Activated CD8-positive, alpha-beta memory T cell treated with anti-CD3 and anti-CD28 coated beads, Interleukin-2, amount 50 U/mL, for 24 hours (primary cell): ENCODE results near the gene NACAD.
"Not testable (repeated sequence)": the region's sequence is repeated elsewhere in the genome, so short reads cannot be mapped to it uniquely, and the experiment has no call there.

Experiments used
- DNase-seq: peaks from one replicate; pipeline ENCODE4 v3.0.0-alpha.2; 2020; ENCODE audit errors: extremely low read depth

Gene NACAD

DNA sequence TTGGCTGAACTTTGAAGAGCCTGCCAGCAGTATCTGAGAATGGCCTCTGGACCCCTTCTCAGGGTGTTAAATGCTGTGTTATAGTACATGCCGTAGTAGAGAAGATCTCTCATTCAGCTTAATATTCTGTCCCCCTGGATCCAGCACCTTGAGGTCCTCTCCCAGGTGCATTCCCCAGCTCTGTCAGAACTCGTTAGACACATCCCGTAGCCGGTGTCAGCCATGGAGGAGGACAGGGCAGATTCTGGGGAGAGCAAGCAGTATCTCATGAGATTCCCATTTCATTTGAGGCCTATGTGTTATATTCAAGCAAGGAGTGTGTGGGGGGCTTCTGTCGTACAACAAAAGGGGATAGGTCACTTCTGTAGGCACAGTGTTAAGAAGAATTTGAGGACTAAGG, 34.8 kb downstream of the NACAD start:
- DNase-seq = no peak

DNA sequence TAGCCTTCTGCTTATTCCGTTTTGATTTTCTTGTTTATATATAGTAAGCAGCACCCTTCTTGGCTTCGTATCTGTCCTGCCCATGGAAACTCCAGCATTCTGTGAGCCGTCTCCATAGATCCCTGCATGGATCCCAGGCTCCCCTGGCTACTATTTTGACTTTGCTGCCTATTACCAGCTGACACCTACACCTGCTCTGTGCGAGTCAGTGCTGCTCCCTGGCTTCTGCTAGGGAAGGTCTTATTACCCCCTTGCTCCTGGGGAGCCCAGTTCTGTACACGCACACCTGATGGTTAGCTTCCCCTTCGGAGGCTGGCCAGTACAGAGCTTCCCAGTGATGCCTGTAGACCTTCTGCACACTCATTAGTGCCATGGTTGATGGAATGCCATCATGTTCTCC, 35.4 kb downstream of the NACAD start:
- DNase-seq = no peak

DNA sequence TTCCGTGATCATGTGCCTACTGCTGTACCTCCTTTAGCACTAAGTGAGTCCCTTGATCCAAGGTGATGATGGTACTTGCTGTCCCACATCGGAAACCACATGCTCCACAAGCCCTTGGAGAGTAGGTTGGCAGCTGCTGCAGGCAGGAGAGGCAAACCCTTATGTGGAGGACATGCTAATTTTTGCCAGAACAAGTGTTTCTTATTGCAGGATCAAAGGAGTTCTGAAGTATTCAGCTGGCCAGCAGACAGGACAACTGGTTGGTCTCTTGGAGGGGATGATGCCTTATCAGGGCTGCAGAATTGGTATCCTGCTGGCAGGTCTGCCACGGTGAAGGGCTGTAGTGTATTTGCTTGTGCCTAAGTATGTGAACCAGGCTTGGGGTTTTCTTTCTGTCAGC, 36.8 kb downstream of the NACAD start:
- DNase-seq = no peak

- DNase-seq = no peak
Measured at GRCh38 chr7:45050198-45050597, 38.6 kb downstream of the NACAD start.

DNA sequence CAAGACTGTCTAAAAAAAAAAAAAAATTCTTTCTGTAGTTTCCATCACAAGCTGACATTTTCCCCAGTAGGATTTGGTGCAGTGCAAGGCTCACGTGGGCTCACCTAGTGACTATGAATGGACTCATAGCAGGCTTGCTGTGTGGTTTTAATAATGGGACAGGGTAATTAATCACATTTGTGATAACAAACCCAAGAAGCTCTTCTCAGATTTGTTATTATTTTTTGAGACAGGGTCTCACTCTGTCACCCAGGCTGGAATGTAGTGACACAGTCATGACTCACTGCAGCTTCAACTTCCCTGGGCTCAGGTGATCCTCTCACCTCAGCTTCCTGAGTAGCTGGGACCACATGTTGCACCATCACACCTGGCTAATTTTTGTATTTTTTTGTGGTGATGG, 40.0 kb downstream of the NACAD start:
- no peak for DNase-seq

- no peak for DNase-seq
Measured at GRCh38 chr7:45044338-45044737, 44.4 kb downstream of the NACAD start.

DNA sequence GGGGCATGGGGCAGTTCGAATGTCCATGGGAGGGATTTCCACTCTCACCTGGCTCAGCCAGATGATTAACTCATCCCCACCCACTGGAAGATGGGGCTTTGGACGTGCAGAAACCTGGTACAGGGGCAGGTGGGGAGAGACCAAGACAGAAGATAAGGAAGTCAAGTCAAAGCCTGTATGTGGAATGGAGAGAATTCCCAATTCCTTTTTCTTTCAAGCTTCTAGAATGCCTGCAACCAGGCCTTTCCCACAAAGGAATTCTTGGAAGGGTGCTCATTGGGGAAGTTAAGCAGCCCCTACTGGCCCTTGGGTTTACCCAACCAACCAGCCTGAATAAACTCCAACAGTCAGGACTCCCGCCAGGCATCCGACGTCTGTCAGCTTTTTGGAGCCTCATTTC, 49.7 kb downstream of the NACAD start:
- no peak for DNase-seq

DNA sequence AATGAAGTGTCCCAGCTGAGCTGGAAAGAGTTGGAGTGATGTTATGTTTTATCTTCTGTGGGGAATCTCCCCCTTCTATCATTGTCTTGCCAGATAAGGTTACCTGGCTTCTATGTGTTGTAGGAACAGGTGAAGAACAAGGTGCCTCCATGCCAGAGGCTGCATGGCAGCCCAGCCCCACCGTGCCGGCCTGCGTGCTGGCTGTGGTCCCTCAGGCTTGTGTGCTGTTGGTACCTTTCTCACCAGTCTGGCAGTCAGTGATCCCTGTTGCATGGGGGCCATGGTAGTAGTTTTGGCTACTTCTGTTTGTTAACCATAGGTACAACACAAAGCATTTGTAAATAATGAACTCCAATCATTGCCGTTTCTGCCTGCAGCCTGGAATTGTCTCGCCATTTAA, 50.9 kb downstream of the NACAD start:
- no peak for DNase-seq

- DNase-seq = no peak
Measured at GRCh38 chr7:45036796-45037195, 52.0 kb downstream of the NACAD start.

GRCh38 chr7:45036317-45036716, 52.5 kb downstream of the NACAD start:
- DNase-seq = no peak

GRCh38 chr7:45035893-45036292, 52.9 kb downstream of the NACAD start:
- DNase-seq = no peak

DNA sequence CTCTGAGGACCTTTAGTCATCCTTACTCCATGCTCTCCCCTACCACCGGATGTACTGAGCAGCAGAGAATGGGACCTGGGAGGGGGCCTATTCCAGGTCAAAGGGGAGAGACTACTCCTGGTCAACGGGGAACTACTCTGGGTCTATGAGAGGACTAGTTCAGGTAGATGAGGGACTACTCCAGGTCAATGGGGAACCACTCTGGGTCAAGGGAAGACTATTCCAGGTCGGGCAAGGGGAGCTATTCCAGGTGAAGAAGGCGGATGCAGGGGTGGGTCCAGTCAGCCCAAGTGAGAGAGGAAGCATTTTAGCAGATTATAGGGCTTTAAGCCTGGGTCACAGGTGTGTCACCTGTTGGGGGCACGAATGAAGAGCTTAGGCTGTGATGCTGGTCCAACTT, 53.4 kb downstream of the NACAD start:
- no peak for DNase-seq

DNA sequence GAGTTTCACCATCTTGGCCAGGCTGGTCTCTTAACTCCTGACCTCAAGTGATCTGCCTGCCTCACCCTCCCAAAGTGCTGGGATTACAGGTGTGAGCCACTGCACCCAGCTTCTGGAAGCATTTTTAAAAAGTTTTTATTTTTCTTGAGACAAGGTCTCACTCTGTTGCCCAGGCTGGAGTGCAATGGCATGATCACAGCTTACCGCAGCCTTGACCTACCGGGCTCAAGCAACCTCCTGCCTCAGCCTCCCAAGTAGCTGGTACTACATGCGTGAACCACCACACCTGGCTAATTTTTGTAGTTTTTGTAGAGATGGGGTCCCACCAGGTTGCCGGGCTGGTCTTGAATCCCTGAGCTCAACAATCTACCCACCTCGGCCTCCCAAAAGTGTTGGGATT, 54.1 kb downstream of the NACAD start:
- DNase-seq = not testable (repeated sequence)

- DNase-seq = no peak
Measured at GRCh38 chr7:45033931-45034290, 54.9 kb downstream of the NACAD start.

- DNase-seq = no peak
Measured at GRCh38 chr7:45033261-45033930, 55.4 kb downstream of the NACAD start.

GRCh38 chr7:45032421-45032820, 56.3 kb downstream of the NACAD start:
- no peak for DNase-seq

DNA sequence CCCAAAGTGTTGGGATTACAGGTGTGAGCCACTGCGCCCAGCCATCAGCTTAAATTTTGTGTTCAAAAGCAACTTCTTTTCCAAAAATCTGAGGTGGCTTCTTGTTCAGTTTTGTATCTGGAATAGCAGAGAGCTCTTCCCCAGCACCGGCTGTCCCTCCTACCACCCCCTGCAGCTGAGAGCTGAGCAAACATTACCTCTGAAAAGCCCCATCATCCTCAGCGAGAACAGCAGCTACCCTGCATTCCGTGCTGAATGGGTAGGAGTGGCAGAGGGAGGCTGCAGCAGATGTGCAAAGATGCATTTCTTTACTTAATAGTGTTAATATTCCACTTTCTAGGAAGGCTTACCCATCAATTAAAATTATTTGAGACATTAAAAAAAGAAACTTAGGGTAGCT, 56.9 kb downstream of the NACAD start:
- no peak for DNase-seq
